Endodermal cell (in vitro differentiated cells): Measurements from ENCODE around the gene HIPK1. TPM values are rescaled to one million over a fixed set of nuclear protein-coding genes. Genes with fewer than 3 reads are reported as not detected.

Experiments
- DNase-seq: peaks from one replicate; pipeline ENCODE4 v3.0.0-alpha.2; 2017
- H3K27ac ChIP-seq: 2 replicates; pipeline ENCODE4 v1.5.1; 2013; ENCODE audit warnings: mild to moderate bottlenecking, low read depth, low read length, moderate library complexity
- H3K27me3 ChIP-seq: 2 replicates; pipeline ENCODE4 v1.6.1; 2013; ENCODE audit warnings: mild to moderate bottlenecking, low read length, moderate library complexity; ENCODE audit not compliant: insufficient read depth, control insufficient read depth, poor library complexity, severe bottlenecking
- H3K36me3 ChIP-seq: 2 replicates; pipeline ENCODE4 v1.7.0; 2013; ENCODE audit warnings: mild to moderate bottlenecking, low read length, moderate library complexity; ENCODE audit not compliant: control insufficient read depth, insufficient read depth
- H3K4me1 ChIP-seq: one replicate; pipeline ENCODE4 v1.7.0; 2013; ENCODE audit warnings: low read length; ENCODE audit not compliant: control insufficient read depth, insufficient read depth
- H3K4me3 ChIP-seq: 2 replicates; pipeline ENCODE4 v1.5.1; 2013; ENCODE audit warnings: mild to moderate bottlenecking, low read length, moderate library complexity
- H3K9ac ChIP-seq: 2 replicates; pipeline ENCODE4 v1.6.1; 2013; ENCODE audit warnings: mild to moderate bottlenecking, low read length, moderate library complexity; ENCODE audit not compliant: poor library complexity, severe bottlenecking; ENCODE audit errors: extremely low read depth
- H3K9me3 ChIP-seq: 2 replicates; pipeline ENCODE4 v1.6.1; 2013; ENCODE audit warnings: mild to moderate bottlenecking, low read length, moderate library complexity; ENCODE audit not compliant: control insufficient read depth
- H3K27ac Mint-ChIP-seq: 2 replicates; pipeline ENCODE4 v1.8.0; 2020; ENCODE audit warnings: mixed read lengths
- H3K27me3 Mint-ChIP-seq: 2 replicates; pipeline ENCODE4 v1.8.0; 2021; ENCODE audit warnings: mild to moderate bottlenecking, mixed read lengths; ENCODE audit not compliant: insufficient read depth
- H3K36me3 Mint-ChIP-seq: 2 replicates; pipeline ENCODE4 v1.8.0; 2020; ENCODE audit warnings: low read depth, mixed read lengths
- H3K4me1 Mint-ChIP-seq: 2 replicates; pipeline ENCODE4 v1.8.0; 2020; ENCODE audit warnings: mixed read lengths
- H3K4me3 Mint-ChIP-seq: 2 replicates; pipeline ENCODE4 v1.8.0; 2020; ENCODE audit warnings: mild to moderate bottlenecking, moderate library complexity, mixed read lengths
- H3K9me3 Mint-ChIP-seq: 2 replicates; pipeline ENCODE4 v1.8.0; 2020; ENCODE audit warnings: mild to moderate bottlenecking, mixed read lengths
- CTCF ChIP-seq: fragments of 200-600 bp; sonication (generic); conservative IDR thresholded peaks from 2 replicates; pipeline ENCODE4 v1.5.0; 2021; ENCODE audit warnings: antibody characterized with exemption, mild to moderate bottlenecking
- WGBS, 2 experiments: methylation state at CpG; one replicate each; pipeline versions ENCODE4 v1.1.5 to v1.1.7; 2013; ENCODE audit warnings: missing lambda C conversion rate in 2 of 2, mixed read lengths in 1 of 2; ENCODE audit not compliant: insufficient coverage in 1 of 2, insufficient read length in 1 of 2; 5-methylcytosine and 5-hydroxymethylcytosine counted together
- total RNA-seq, 2 donors: library from RNA; stranded (reverse); fragmentation: NEBNext Ultra II Directional in 1 of 2; extraction: Animal tissue kit (Norgen Biotek cat#: 25700) in 1 of 2; gene quantifications; 2 replicates in 1 of 2; 3 replicates in 1 of 2; pipeline ENCODE4 v1.2.1, GENCODE V29; 2021

HIPK1 gene
- total RNA-seq, 2 donors from 2014 or later, result 71.4 to 79.2 TPM

- H3K36me3 ChIP-seq, result no peaks in the 10 kb centered on the region
- H3K9me3 ChIP-seq, result peaks cover 35% of the 10 kb centered on the region
- no peak overlapping the region for H3K9ac ChIP-seq
- DNase-seq, result no peak
- H3K4me1 Mint-ChIP-seq, result peaks cover 5% of the 10 kb centered on the region
- H3K36me3 Mint-ChIP-seq, result peaks cover 5% of the 10 kb centered on the region
- peaks cover 36% of the 10 kb centered on the region for H3K9me3 Mint-ChIP-seq
- H3K27me3 ChIP-seq, result peaks cover 25% of the 10 kb centered on the region
- H3K27ac ChIP-seq, result no peak overlapping the region
- H3K4me1 ChIP-seq, result no peaks in the 10 kb centered on the region
- TF ChIP-seq CTCF, result no peak
- H3K27ac Mint-ChIP-seq, result no peak overlapping the region
- no peak overlapping the region for H3K4me3 ChIP-seq
- 92% methylated on average over 4 to 5 of the region's 5 CpGs for WGBS, 2 experiments
- peaks cover 72% of the 10 kb centered on the region for H3K27me3 Mint-ChIP-seq
- H3K4me3 Mint-ChIP-seq, result no peak overlapping the region
Observed at GRCh38 chr1:113987259-113987658, 58.1 kb downstream of the HIPK1 start.

GRCh38 chr1:113990530-113990929, 61.4 kb downstream of the HIPK1 start:
- H3K36me3 Mint-ChIP-seq, result peaks cover 8% of the 10 kb centered on the region
- no peak overlapping the region for H3K4me3 ChIP-seq
- no peak overlapping the region for H3K9ac ChIP-seq
- no peak overlapping the region for H3K4me3 Mint-ChIP-seq
- no peak overlapping the region for H3K27ac ChIP-seq
- DNase-seq, result no peak
- H3K36me3 ChIP-seq, result no peaks in the 10 kb centered on the region
- H3K9me3 Mint-ChIP-seq, result peaks cover 42% of the 10 kb centered on the region
- H3K27me3 Mint-ChIP-seq, result peaks cover 63% of the 10 kb centered on the region
- H3K4me1 Mint-ChIP-seq, result no peaks in the 10 kb centered on the region
- TF ChIP-seq CTCF, result no peak
- 84 to 95% methylated on average over 2 of the region's 2 CpGs for WGBS, 2 experiments
- H3K4me1 ChIP-seq, result no peaks in the 10 kb centered on the region
- peaks cover 43% of the 10 kb centered on the region for H3K27me3 ChIP-seq
- H3K9me3 ChIP-seq, result peaks cover 35% of the 10 kb centered on the region
- no peak overlapping the region for H3K27ac Mint-ChIP-seq

- Mint-ChIP-seq H3K9me3 (peaks cover 40% of the 10 kb centered on the region), H3K4me1 (no peaks in the 10 kb centered on the region), H3K4me3 (no peak overlapping the region), H3K27me3 (peaks cover 64% of the 10 kb centered on the region), H3K36me3 (peaks cover 7% of the 10 kb centered on the region), H3K27ac (no peak overlapping the region)
- TF ChIP-seq CTCF, result no peak
- Histone ChIP-seq H3K27me3 (peaks cover 43% of the 10 kb centered on the region), H3K36me3 (no peaks in the 10 kb centered on the region), H3K9ac (no peak overlapping the region), H3K4me1 (no peaks in the 10 kb centered on the region), H3K9me3 (peaks cover 36% of the 10 kb centered on the region), H3K4me3 (no peak overlapping the region), H3K27ac (no peak overlapping the region)
- WGBS, 2 experiments, result 92 to 100% methylated on average over 3 to 4 of the region's 4 CpGs
- no peak for DNase-seq
Observed at GRCh38 chr1:113990961-113991360, 61.8 kb downstream of the HIPK1 start.
